Activated naive CD4-positive, alpha-beta T cell treated with anti-CD3 and anti-CD28 coated beads for 36 hours (primary cell): ENCODE measurements around the gene ARHGAP4. TPM values are rescaled to one million over a fixed set of nuclear protein-coding genes. Genes with fewer than 3 reads are reported as not detected.
A peak's percentile ranks its signal among the peaks of the same experiment; 100 is the strongest.

Experiments
- CTCF ChIA-PET: fragments of 350-600 bp; sonication (Branson Sonifier 250); formaldehyde crosslinking; loops from one replicate; lab custom pipeline; 2021; ENCODE audit warnings: antibody characterized with exemption; lab: Charles Lee
- DNase-seq: peaks from one replicate; pipeline ENCODE4 v3.0.0-alpha.2; 2020
- H3K27ac Mint-ChIP-seq: one replicate; pipeline ENCODE4 v1.8.0; 2021; ENCODE audit warnings: mild to moderate bottlenecking, mixed read lengths
- H3K27me3 Mint-ChIP-seq: one replicate; pipeline ENCODE4 v1.8.0; 2021; ENCODE audit warnings: low read depth, mixed read lengths
- H3K36me3 Mint-ChIP-seq: one replicate; pipeline ENCODE4 v1.8.0; 2021; ENCODE audit warnings: low read depth, mixed read lengths
- H3K4me1 Mint-ChIP-seq: one replicate; pipeline ENCODE4 v1.8.0; 2021; ENCODE audit warnings: low read depth, mixed read lengths
- H3K4me3 Mint-ChIP-seq: one replicate; pipeline ENCODE4 v1.8.0; 2021; ENCODE audit warnings: mild to moderate bottlenecking, moderate library complexity, mixed read lengths
- H3K9me3 Mint-ChIP-seq: one replicate; pipeline ENCODE4 v1.8.0; 2021; ENCODE audit warnings: mixed read lengths
- intact Hi-C: fragments of 100-400 bp; cut with micrococcal nuclease; formaldehyde crosslinking; loops from one replicate; pipeline ENCODE4 v1.15.1; 2023
- total RNA-seq, 2 experiments: library from RNA; stranded (reverse); gene quantifications; one replicate each; pipeline ENCODE4 v1.2.3, GENCODE V29; 2021

The ARHGAP4 gene
- total RNA-seq = 100 to 1,000 TPM; 154 to 161 TPM

GRCh38 chrX:153925739-153926551 lies at the start of gene ARHGAP4:
TSS of gene ARHGAP4 (minus strand) at chrX:153926264. CDS start at chrX:153926202, 62 bp downstream.
- peak within 1 kb of the TSS; percentile 98 for H3K27ac Mint-ChIP-seq
- peak; percentile 56 for DNase-seq
- no peaks in the 10 kb centered on the region for H3K9me3 Mint-ChIP-seq
- H3K36me3 Mint-ChIP-seq = peaks cover 23% of the 10 kb centered on the region
- intact Hi-C loops = loop anchor here (2.0 to 5.0 kb wide), 3 partner anchors 25 to 471 kb away; partner anchors contain the start of gene RPL10
- H3K27me3 Mint-ChIP-seq = no peaks in the 10 kb centered on the region
- H3K4me1 Mint-ChIP-seq = peaks cover 32% of the 10 kb centered on the region
- peak within 1 kb of the TSS; percentile 92 for H3K4me3 Mint-ChIP-seq
- CTCF ChIA-PET = interaction anchor here (0.7 to 10.6 kb wide), 6 partner anchors 11 to 448 kb away, joined by 3 to 82 read pairs (median 4); partner anchors contain the start of genes FLNA and RENBP

- H3K9me3 Mint-ChIP-seq = no peaks in the 10 kb centered on the region
- peak overlapping the region; percentile 96 for H3K27ac Mint-ChIP-seq
- no peaks in the 10 kb centered on the region for H3K27me3 Mint-ChIP-seq
- CTCF ChIA-PET = interaction anchor here (0.8 to 2.2 kb wide), 2 partner anchors 11 to 39 kb away, joined by 3 to 4 read pairs; no protein-coding TSS in a partner anchor
- intact Hi-C loops = loop anchor here (5.0 kb wide), 2 partner anchors 502 to 503 kb away; partner anchors contain the start of genes HAUS7 and LAGE3
- peaks cover 8% of the 10 kb centered on the region for H3K36me3 Mint-ChIP-seq
- DNase-seq = no peak
- H3K4me1 Mint-ChIP-seq = peaks cover 17% of the 10 kb centered on the region
- peak overlapping the region; percentile 84 for H3K4me3 Mint-ChIP-seq
Measured at GRCh38 chrX:153974726-153975286, 48.7 kb upstream of the ARHGAP4 start.

GRCh38 chrX:153974003-153974725 lies 48.1 kb upstream of the ARHGAP4 start:
- DNase-seq = no peak
- H3K4me3 Mint-ChIP-seq = peak overlapping the region; percentile 84
- CTCF ChIA-PET = interaction anchor here (0.8 to 2.2 kb wide), 2 partner anchors 11 to 39 kb away, joined by 3 to 4 read pairs; no protein-coding TSS in a partner anchor
- H3K27me3 Mint-ChIP-seq = no peaks in the 10 kb centered on the region
- H3K36me3 Mint-ChIP-seq = peaks cover 11% of the 10 kb centered on the region
- peaks cover 17% of the 10 kb centered on the region for H3K4me1 Mint-ChIP-seq
- no peaks in the 10 kb centered on the region for H3K9me3 Mint-ChIP-seq
- intact Hi-C loops = loop anchor here (5.0 kb wide), 2 partner anchors 502 to 503 kb away; partner anchors contain the start of genes HAUS7 and LAGE3
- peak overlapping the region; percentile 96 for H3K27ac Mint-ChIP-seq

GRCh38 chrX:153973127-153974002 lies 47.3 kb upstream of the ARHGAP4 start:
- no peak for DNase-seq
- intact Hi-C loops = loop anchor here (5.0 kb wide), 2 partner anchors 501 to 504 kb away; partner anchors contain the start of genes HAUS7 and LAGE3
- Mint-ChIP-seq H3K27ac (peak overlapping the region; percentile 96), H3K4me3 (peak overlapping the region; percentile 84), H3K27me3 (no peaks in the 10 kb centered on the region), H3K36me3 (peaks cover 14% of the 10 kb centered on the region), H3K4me1 (peaks cover 17% of the 10 kb centered on the region), H3K9me3 (no peaks in the 10 kb centered on the region)
- CTCF ChIA-PET = interaction anchor here (2.2 kb wide), 1 partner anchor 40 kb away, joined by 4 read pairs; no protein-coding TSS in a partner anchor

GRCh38 chrX:153972368-153973126 lies 46.5 kb upstream of the ARHGAP4 start, which contains the start of gene TMEM187:
TSS of gene TMEM187 (plus strand) at chrX:153972754. CDS start at chrX:153982063, 9,309 bp downstream.
- intact Hi-C loops = loop anchor here (1.0 to 5.0 kb wide), 5 partner anchors 12 to 505 kb away; partner anchors contain the start of genes HAUS7, LAGE3, MECP2 and RPL10
- peaks cover 24% of the 10 kb centered on the region for H3K4me1 Mint-ChIP-seq
- peak within 1 kb of the TSS; percentile 100 for H3K4me3 Mint-ChIP-seq
- H3K27ac Mint-ChIP-seq = peak within 1 kb of the TSS; percentile 100
- peaks cover 22% of the 10 kb centered on the region for H3K36me3 Mint-ChIP-seq
- CTCF ChIA-PET = interaction anchor here (1.8 to 2.2 kb wide), 2 partner anchors 8 to 41 kb away, joined by 4 to 6 read pairs; no protein-coding TSS in a partner anchor
- no peaks in the 10 kb centered on the region for H3K9me3 Mint-ChIP-seq
- H3K27me3 Mint-ChIP-seq = no peaks in the 10 kb centered on the region
- DNase-seq = peak; percentile 91

GRCh38 chrX:153971450-153972367 lies 45.6 kb upstream of the ARHGAP4 start, which contains the start of gene HCFC1:
TSS of gene HCFC1 (minus strand) at chrX:153971818. CDS start at chrX:153970840, 978 bp downstream.
- intact Hi-C loops = loop anchor here (1.0 to 5.0 kb wide), 9 partner anchors 13 to 506 kb away; partner anchors contain the start of genes ABCD1, BCAP31, HAUS7 and IDH3G
- Mint-ChIP-seq H3K36me3 (peaks cover 26% of the 10 kb centered on the region), H3K9me3 (no peaks in the 10 kb centered on the region), H3K4me1 (peaks cover 31% of the 10 kb centered on the region), H3K27ac (peak within 1 kb of the TSS; percentile 100), H3K27me3 (no peaks in the 10 kb centered on the region), H3K4me3 (peak within 1 kb of the TSS; percentile 100)
- CTCF ChIA-PET = interaction anchor here (0.6 to 1.8 kb wide), 4 partner anchors 9 to 77 kb away, joined by 3 to 6 read pairs (median 3); no protein-coding TSS in a partner anchor
- peak; percentile 91 for DNase-seq

- intact Hi-C loops = loop anchor here (1.0 to 5.0 kb wide), 6 partner anchors 43 to 506 kb away; partner anchors contain the start of genes ABCD1, BCAP31, HAUS7 and IDH3G
- Mint-ChIP-seq H3K36me3 (peaks cover 26% of the 10 kb centered on the region), H3K9me3 (no peaks in the 10 kb centered on the region), H3K27ac (peak overlapping the region; percentile 100), H3K4me3 (peak overlapping the region; percentile 100), H3K27me3 (no peaks in the 10 kb centered on the region), H3K4me1 (peaks cover 37% of the 10 kb centered on the region)
- CTCF ChIA-PET = interaction anchor here (0.6 to 1.8 kb wide), 4 partner anchors 10 to 78 kb away, joined by 3 to 6 read pairs (median 3); no protein-coding TSS in a partner anchor
- peak; percentile 90 for DNase-seq
Measured at GRCh38 chrX:153971124-153971449, 45.0 kb upstream of the ARHGAP4 start.

- Mint-ChIP-seq H3K4me1 (peaks cover 36% of the 10 kb centered on the region), H3K27ac (peak overlapping the region; percentile 100), H3K4me3 (peak overlapping the region; percentile 100), H3K9me3 (no peaks in the 10 kb centered on the region), H3K36me3 (peaks cover 26% of the 10 kb centered on the region), H3K27me3 (no peaks in the 10 kb centered on the region)
- intact Hi-C loops = loop anchor here (1.0 to 5.0 kb wide), 6 partner anchors 42 to 507 kb away; partner anchors contain the start of genes ABCD1, BCAP31, HAUS7 and IDH3G
- CTCF ChIA-PET = interaction anchor here (0.6 to 1.8 kb wide), 3 partner anchors 10 to 50 kb away, joined by 3 to 6 read pairs (median 3); no protein-coding TSS in a partner anchor
- DNase-seq = peak; percentile 39
Measured at GRCh38 chrX:153970357-153971123, 44.5 kb upstream of the ARHGAP4 start.
